Measurements from ENCODE around the gene ANKRD61. TPM values are rescaled to one million over a fixed set of nuclear protein-coding genes. Genes with fewer than 3 reads are reported as not detected.

Gene ANKRD61
- 0.15 TPM in 1 of 2 replicates, not detected in the other for total RNA-seq

DNA sequence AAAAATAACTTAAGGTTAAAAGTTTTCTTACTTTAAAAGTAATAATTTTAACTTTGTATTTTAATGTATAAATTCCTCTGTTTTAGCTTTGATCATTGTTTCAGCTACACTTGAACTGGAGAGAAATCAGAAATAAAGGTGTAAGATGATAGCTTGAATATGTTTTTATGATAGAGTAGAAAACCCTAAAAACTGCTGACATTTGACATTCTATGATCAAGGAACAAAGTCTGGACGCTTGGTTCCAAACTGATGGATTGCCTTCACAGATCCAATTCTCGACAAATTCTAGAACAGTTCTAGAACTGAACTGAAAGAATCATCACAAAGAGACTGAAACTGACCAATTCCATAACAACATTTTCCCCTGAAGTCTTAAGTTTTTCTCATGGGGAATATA, at the start of gene ANKRD61:
TSS of gene ANKRD61 (plus strand) at position 389 of the 400 bp plus-strand sequence. CDS start at position 389, 0 bp downstream.

DNA sequence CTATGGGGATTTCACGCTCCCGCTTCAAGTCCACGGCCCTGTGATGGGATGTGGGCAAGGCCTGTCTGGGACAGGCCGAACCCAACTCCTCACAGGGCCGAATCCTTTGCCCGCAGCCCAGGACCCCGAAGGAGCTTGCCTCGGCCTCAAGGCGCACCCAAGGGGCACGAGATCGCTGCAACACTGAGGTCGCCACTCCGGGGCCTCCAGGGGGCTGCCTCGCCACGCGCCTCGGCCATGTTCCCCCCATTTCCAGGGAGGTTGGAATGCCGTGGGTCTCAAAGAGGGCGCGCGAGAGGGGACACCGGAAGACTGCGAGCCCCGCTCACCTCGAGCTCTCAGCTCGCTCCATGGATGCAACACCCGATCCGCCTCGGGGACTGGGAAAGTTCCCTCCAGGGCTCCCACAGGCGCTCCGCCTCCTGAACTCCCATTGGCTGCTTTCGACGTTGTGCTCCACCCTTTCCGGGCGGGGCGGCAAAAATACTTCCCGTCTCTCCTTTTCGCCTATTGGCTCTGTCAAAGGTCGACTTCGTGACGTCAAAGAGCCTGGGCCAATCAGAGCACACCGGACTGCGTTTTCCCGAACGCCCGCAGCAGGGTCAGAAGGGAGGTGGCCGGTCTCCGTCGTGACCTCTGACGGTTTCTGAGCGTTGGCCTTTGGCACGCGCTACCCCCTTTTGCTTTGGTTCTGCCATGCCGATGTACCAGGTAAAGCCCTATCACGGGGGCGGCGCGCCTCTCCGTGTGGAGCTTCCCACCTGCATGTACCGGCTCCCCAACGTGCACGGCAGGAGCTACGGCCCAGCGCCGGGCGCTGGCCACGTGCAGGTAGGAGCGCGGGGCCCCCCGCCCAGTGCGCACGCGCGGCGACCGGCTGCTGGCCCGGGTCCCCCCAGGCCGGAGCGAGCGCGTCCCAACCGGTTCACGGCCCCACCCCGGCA, 22.2 kb upstream of the ANKRD61 start, which contains the start of the genes AIMP2 and PMS2:
TSS of gene AIMP2 (plus strand) at position 605 of the 944 bp plus-strand sequence. CDS start at position 697, 92 bp downstream.
TSS of gene PMS2 (minus strand) at position 382 of the 944 bp plus-strand sequence. CDS start at position 352, 30 bp downstream.

Other genes starting within 250 kb of the ANKRD61 start
- 19.5 and 23.5 TPM in 2 replicates for gene RNF216, start 249.7 kb upstream of the ANKRD61 start, total RNA-seq
- not detected in 2 replicates for gene OCM, start 150.6 kb upstream of the ANKRD61 start, total RNA-seq
- 57.1 and 63.7 TPM in 2 replicates for gene CCZ1, start 132.6 kb upstream of the ANKRD61 start, total RNA-seq
- not detected in 2 replicates for gene RSPH10B, start 60.7 kb upstream of the ANKRD61 start, total RNA-seq
- 9.2 and 12.0 TPM in 2 replicates for gene PMS2, start 22.3 kb upstream of the ANKRD61 start, total RNA-seq
- 77.8 and 78.2 TPM in 2 replicates for gene AIMP2, start 22.1 kb upstream of the ANKRD61 start, total RNA-seq
- gene EIF2AK1, start 27.8 kb downstream of the ANKRD61 start, total RNA-seq = 179 and 216 TPM in 2 replicates
- gene USP42, start 73.6 kb downstream of the ANKRD61 start, total RNA-seq = 3.2 and 3.3 TPM in 2 replicates
- gene CYTH3, start 241.2 kb downstream of the ANKRD61 start, total RNA-seq = 26.0 and 26.9 TPM in 2 replicates